K562 (cell line): ENCODE measurements around the gene GOLGA8B. TPM values are rescaled to one million over a fixed set of nuclear protein-coding genes. Genes with fewer than 3 reads are reported as not detected.

Experiments
- ATAC-seq: fragments of 200-7000 bp; cut with Tn5 transposase; 3 replicates; pipeline ENCODE4 v1.9.1; 2020; ENCODE audit warnings: moderate library complexity
- BruUV-seq: library from RNA; stranded (reverse); fragments of 400-500 nt; replicated peaks from 2 replicates; lab custom pipeline; 2021; lab: Mats Ljungman, UMichigan
- CTCF ChIA-PET: fragments of 300-600 bp; formaldehyde crosslinking; extraction: SDS; loops from one replicate; lab custom pipeline; 2021; ENCODE audit warnings: low intra/inter-chr PET ratio; lab: Yijun Ruan, JAX
- POLR2A ChIA-PET: fragments of 300-600, 350-650 bp; sonication (Branson Sonifier 250); formaldehyde crosslinking; extraction: SDS; loops from one replicate; lab custom pipeline; 2021; ENCODE audit warnings: antibody characterized with exemption, inconsistent platforms; lab: Yijun Ruan, JAX
- DNase-seq, 4 experiments: peaks; one replicate each; pipeline versions ENCODE4 v3.0.0 to v3.0.0-alpha.2; 2011 to 2018; ENCODE audit warnings: low spot score in 3 of 4, mixed read lengths in 3 of 4; ENCODE audit errors: extremely low read depth in 1 of 4
- FAIRE-seq: peaks from 2 replicates; lab custom pipeline; 2011; peaks lifted over from hg19 to GRCh38; lab: Jason Lieb, UNC
- H2AFZ ChIP-seq: 2 replicates; pipeline ENCODE4 v1.6.0; 2011; ENCODE audit warnings: low read depth, low read length, control low read depth, inconsistent platforms
- H3K27ac ChIP-seq: fragments of 200-600 bp; 3 replicates; pipeline ENCODE4 v1.8.0; 2011; ENCODE audit warnings: low read depth, mild to moderate bottlenecking, control low read depth, inconsistent platforms, low read length, moderate library complexity, mixed read lengths; ENCODE audit errors: extremely low read depth
- H3K27me3 ChIP-seq, 2 experiments: fragments of 300-600 bp in 1 of 2; 2 replicates in 1 of 2; 3 replicates in 1 of 2; pipeline versions ENCODE4 v1.6.0 to v1.8.0; 2011; ENCODE audit warnings: inconsistent platforms in 2 of 2, low read length in 2 of 2, mild to moderate bottlenecking in 1 of 2, mixed read lengths in 1 of 2, moderate library complexity in 1 of 2; ENCODE audit not compliant: control insufficient read depth in 2 of 2, insufficient read depth in 2 of 2
- H3K36me3 ChIP-seq: fragments of 300-600 bp; 3 replicates; pipeline ENCODE4 v1.8.0; 2011; ENCODE audit warnings: mild to moderate bottlenecking, low read length, inconsistent platforms; ENCODE audit not compliant: control insufficient read depth, insufficient read depth
- H3K4me1 ChIP-seq, 2 experiments: fragments of 200-600 bp in 1 of 2; replicated peaks in 1 of 2; 2 replicates in 1 of 2; 3 replicates in 1 of 2; pipeline versions ENCODE4 v1.5.1 to v1.8.0; 2011; ENCODE audit warnings: inconsistent platforms in 2 of 2, low read length in 2 of 2, mild to moderate bottlenecking in 1 of 2, mixed read lengths in 1 of 2, moderate library complexity in 1 of 2; ENCODE audit not compliant: control insufficient read depth in 2 of 2, insufficient read depth in 2 of 2
- H3K4me2 ChIP-seq: 2 replicates; pipeline ENCODE4 v1.6.1; 2011; ENCODE audit warnings: low read length, control low read depth, inconsistent platforms, mixed read lengths; ENCODE audit not compliant: insufficient read depth
- H3K4me3 ChIP-seq: fragments of 200-600 bp; sonication (generic), shearing (Covaris generic); 2 replicates; pipeline ENCODE4 v1.5.1; 2016; ENCODE audit warnings: control low read depth, inconsistent platforms
- H3K79me2 ChIP-seq: fragments of 200-600 bp; 3 replicates; pipeline ENCODE4 v1.8.0; 2011; ENCODE audit warnings: low read length, inconsistent platforms; ENCODE audit not compliant: control insufficient read depth, insufficient read depth
- H3K9ac ChIP-seq, 2 experiments: 2 replicates each; pipeline versions ENCODE4 v1.6.0 to v1.6.1; 2011; ENCODE audit warnings: low read depth in 2 of 2, low read length in 2 of 2, control low read depth in 1 of 2, inconsistent platforms in 1 of 2, mild to moderate bottlenecking in 1 of 2, mixed read lengths in 1 of 2; ENCODE audit not compliant: insufficient read depth in 1 of 2
- H3K9me1 ChIP-seq: one replicate; pipeline ENCODE4 v1.6.0; 2011; ENCODE audit warnings: inconsistent platforms, mild to moderate bottlenecking, low read length, moderate library complexity; ENCODE audit not compliant: control insufficient read depth, insufficient read depth
- H3K9me3 ChIP-seq: replicated peaks from 2 replicates; pipeline ENCODE4 v1.5.1; 2011; ENCODE audit warnings: low read depth, low read length, inconsistent platforms; ENCODE audit not compliant: control insufficient read depth, insufficient read depth
- H4K20me1 ChIP-seq: replicated peaks from 2 replicates; pipeline ENCODE4 v1.6.1; 2011; ENCODE audit warnings: low read length, inconsistent platforms, mixed read lengths; ENCODE audit not compliant: control insufficient read depth, insufficient read depth
- CREB3 ChIP-seq: fragments of 450-650 bp; conservative IDR thresholded peaks from 2 replicates; pipeline ENCODE4 v1.6.1; 2016; ENCODE audit warnings: missing genetic modification characterization, low read depth, mild to moderate bottlenecking, missing compliant biosample characterization, moderate library complexity
- DDX20 ChIP-seq: fragments of 450-650 bp; IDR thresholded peaks from 2 replicates; pipeline ENCODE4 v1.6.1; 2016; ENCODE audit warnings: missing genetic modification characterization, low read depth, mild to moderate bottlenecking, missing compliant biosample characterization, moderate library complexity
- E2F1 ChIP-seq: sonication (generic); formaldehyde crosslinking; IDR thresholded peaks from 2 replicates; pipeline ENCODE4 v1.8.1; 2023; ENCODE audit warnings: mild to moderate bottlenecking, missing genetic modification reagents, moderate library complexity
- FOXP4 ChIP-seq: sonication (generic); formaldehyde crosslinking; IDR thresholded peaks from 2 replicates; pipeline ENCODE4 v1.8.0; 2022; ENCODE audit warnings: mild to moderate bottlenecking, missing genetic modification reagents, borderline replicate concordance
- GTF2F1 ChIP-seq: IDR thresholded peaks from 2 replicates; pipeline ENCODE4 v1.6.1; 2011; ENCODE audit warnings: low read depth, low read length, improper control_type of control experiment
- HLTF ChIP-seq: fragments of 450-650 bp; IDR thresholded peaks from 2 replicates; pipeline ENCODE4 v1.6.1; 2016
- KDM1A ChIP-seq, 2 experiments: fragments of 450-650 bp; IDR thresholded peaks; 2 replicates each; pipeline ENCODE4 v1.6.1; 2016; ENCODE audit warnings: mild to moderate bottlenecking in 2 of 2
- MYNN ChIP-seq, 2 experiments: sonication (generic); formaldehyde crosslinking in 1 of 2; IDR thresholded peaks; 2 replicates each; pipeline versions ENCODE4 v1.5.0 to v1.6.1; 2016 to 2020; ENCODE audit warnings: antibody characterized with exemption in 1 of 2, missing genetic modification reagents in 1 of 2
- PHB2 ChIP-seq: fragments of 450-650 bp; IDR thresholded peaks from 2 replicates; pipeline ENCODE4 v1.6.1; 2017; ENCODE audit warnings: low read depth
- TAL1 ChIP-seq: fragments of 450-650 bp; IDR thresholded peaks from 2 replicates; pipeline ENCODE4 v1.6.1; 2016; ENCODE audit warnings: mild to moderate bottlenecking
- UBTF ChIP-seq, 2 experiments: IDR thresholded peaks; 2 replicates each; pipeline ENCODE4 v1.6.1; 2012; ENCODE audit warnings: improper control_type of control experiment in 2 of 2, low read depth in 2 of 2, low read length in 2 of 2, borderline replicate concordance in 1 of 2
- ZNF740 ChIP-seq, 3 experiments: fragments of 200-800 bp in 1 of 3; sonication (Bioruptor generic) in 1 of 3; sonication (generic) in 1 of 3; formaldehyde crosslinking in 1 of 3; IDR thresholded peaks; 2 replicates each; pipeline versions ENCODE4 v1.6.1 to v1.8.0; 2016 to 2022; ENCODE audit warnings: mild to moderate bottlenecking in 2 of 3, missing compliant biosample characterization in 2 of 3, missing genetic modification characterization in 2 of 3, missing genetic modification reagents in 1 of 3
- ZNF830 ChIP-seq: fragments of 250-450 bp; sonication (Bioruptor Pico); IDR thresholded peaks from 2 replicates; pipeline ENCODE4 v1.5.0; 2021; ENCODE audit warnings: mild to moderate bottlenecking
- ZSCAN32 ChIP-seq: fragments of 450-650 bp; formaldehyde crosslinking; IDR thresholded peaks from 2 replicates; pipeline ENCODE4 v1.4.0; 2020; ENCODE audit warnings: mild to moderate bottlenecking, moderate library complexity
- WGBS: fragments of 100-300 bp; shearing (Covaris generic); methylation state at CpG from one replicate; pipeline ENCODE4 v1.1.6; 2016; ENCODE audit warnings: low coverage, mixed read lengths; ENCODE audit not compliant: insufficient coverage; ENCODE audit errors: missing lambda C conversion rate; 5-methylcytosine and 5-hydroxymethylcytosine counted together
- in situ Hi-C: fragments of 300-500 bp; cut with MboI; formaldehyde crosslinking; loops from 4 replicates; pipeline ENCODE4 v1.15.0; 2018; ENCODE audit warnings: inconsistent platforms, mixed read lengths
- intact Hi-C: fragments of 100-400 bp; cut with micrococcal nuclease; formaldehyde crosslinking; loops from 2 replicates; pipeline ENCODE4 v1.14.2; 2022
- polyA plus RNA-seq, 8 experiments: library from polyadenylated mRNA; depleted of rRNA in 4 of 8; stranded (reverse) in 5 of 8; unstranded in 3 of 8; fragments of >200 nt; fragmentation: Nextera tagmentation in 2 of 8; fragmentation: Illumina TruSeq in 1 of 8; extraction: Ambion mirVana in 2 of 8; extraction: Trizol in 1 of 8; gene quantifications; 2 replicates each; pipeline versions ENCODE4 v1.2.1 to v1.2.3, GENCODE V29; 2011 to 2014; ENCODE audit warnings: inconsistent platforms in 1 of 8, missing spikeins in 1 of 8
- total RNA-seq, 7 experiments: library from RNA; depleted of rRNA in 6 of 7; stranded (reverse); fragments of >200 nt in 6 of 7; fragmentation: Illumina TruSeq in 2 of 7; extraction: Trizol in 2 of 7; gene quantifications; 2 replicates each; pipeline versions ENCODE4 v1.2.1 to v1.2.3, GENCODE V29; 2011 to 2021; ENCODE audit warnings: low replicate concordance in 1 of 7

GOLGA8B gene
- total and polyA plus RNA-seq, 9 of the 15 experiments (the other 6 are each of a cell fraction or from before 2014, with no cell fraction given): 7.9 to 236 (median 54.1) TPM

GRCh38 chr15:34608517-34608916 is 25.1 kb upstream of the GOLGA8B start:
- 29% methylated on average over 1 of the region's 1 CpG for WGBS
- no peak overlapping the region for H3K4me2 ChIP-seq
- POLR2A ChIA-PET: no interaction called here
- H4K20me1 ChIP-seq: no peaks in the 10 kb centered on the region
- H3K9ac ChIP-seq: no peak overlapping the region
- H3K27ac ChIP-seq: no peak overlapping the region
- ATAC-seq: no peak
- intact Hi-C loops: no loop called here
- no peaks in the 10 kb centered on the region for H3K9me3 ChIP-seq
- H3K79me2 ChIP-seq: no peaks in the 10 kb centered on the region
- no peak overlapping the region for H2AFZ ChIP-seq
- no peaks in the 10 kb centered on the region for H3K36me3 ChIP-seq
- no peaks in the 10 kb centered on the region for H3K9me1 ChIP-seq
- TF ChIP-seq HLTF: no peak
- TF ChIP-seq ZSCAN32 (CRISPR knock-in tag): no peak
- TF ChIP-seq FOXP4: no peak
- TF ChIP-seq DDX20 (tag): no peak
- no peak for TF ChIP-seq GTF2F1
- TF ChIP-seq PHB2: no peak
- no peak for TF ChIP-seq TAL1
- TF ChIP-seq CREB3: no peak
- no peak for TF ChIP-seq MYNN (IDR thresholded peaks at IDR 0.05)
- TF ChIP-seq MYNN (CRISPR knock-in tag; IDR thresholded peaks at IDR 0.05): no peak
- TF ChIP-seq KDM1A (IDR thresholded peaks at IDR 0.05): no peak
- TF ChIP-seq ZNF830: no peak
- TF ChIP-seq E2F1: no peak
- no peak for TF ChIP-seq UBTF (IDR thresholded peaks at IDR 0.05; ENCODE audit: borderline replicate concordance in 1 of 2, low read depth in 2 of 2, low read length in 2 of 2)
- TF ChIP-seq ZNF740 (CRISPR knock-in tag; IDR thresholded peaks at IDR 0.05): no peak
- TF ChIP-seq ZNF740 (tag; IDR thresholded peaks at IDR 0.05): no peak
- TF ChIP-seq, all 486 proteins: peak for 0
- Histone ChIP-seq H3K27me3 (no peaks in the 10 kb centered on the region), H3K4me1 (peaks cover 0 to 6% of the 10 kb centered on the region in 2 experiments; a peak in 2 of 5 replicates), H3K4me3 (no peak overlapping the region)
- no TSS peak for BruUV-seq
- FAIRE-seq: no peak
- CTCF ChIA-PET: no interaction called here
- DNase-seq: no peak
- in situ Hi-C loops: no loop called here
